G401 (cell line): ENCODE data around the gene PCBP3. TPM values are rescaled to one million over a fixed set of nuclear protein-coding genes. Genes with fewer than 3 reads are reported as not detected.

Experiments used
- DNase-seq: peaks from one replicate; pipeline ENCODE4 v3.0.0-alpha.2; 2015; ENCODE audit warnings: low spot score
- in situ Hi-C: cut with HindIII; loops from 2 replicates; pipeline ENCODE4 v1.10.0; 2016; ENCODE audit warnings: low sequenced_read_pairs, mixed read lengths
- total RNA-seq: library from RNA; depleted of rRNA; stranded (reverse); fragments of >200 nt; shearing (Covaris generic); gene quantifications from 2 replicates; pipeline ENCODE4 v1.2.3, GENCODE V29; 2014

PCBP3 gene
- total RNA-seq, 1 experiment from 2014 or later, result 1.7 TPM

GRCh38 chr21:45630876-45631275 lies 12.6 kb upstream of the PCBP3 start:
- no peak for DNase-seq
- in situ Hi-C loops, result no loop called here

- in situ Hi-C loops, result no loop called here
These were observed 12.0 kb upstream of the PCBP3 start for GRCh38 chr21:45631540-45631939.

GRCh38 chr21:45632160-45632559 lies 11.4 kb upstream of the PCBP3 start:
- in situ Hi-C loops, result no loop called here
- DNase-seq, result no peak

More at GRCh38 chr21:45631540-45631939, 12.0 kb upstream of the PCBP3 start:
- DNase-seq, result peak; percentile 40

GRCh38 chr21:45632637-45633251 lies 10.8 kb upstream of the PCBP3 start:
- DNase-seq, result no peak
- in situ Hi-C loops, result no loop called here

GRCh38 chr21:45634511-45635183 lies 8.9 kb upstream of the PCBP3 start:
- in situ Hi-C loops, result no loop called here
- no peak for DNase-seq

- in situ Hi-C loops, result no loop called here
- DNase-seq, result no peak
These were observed 8.0 kb upstream of the PCBP3 start for GRCh38 chr21:45635271-45636151.

- no peak for DNase-seq
- in situ Hi-C loops, result no loop called here
These were observed 7.1 kb upstream of the PCBP3 start for GRCh38 chr21:45636459-45636858.

- in situ Hi-C loops, result no loop called here
- DNase-seq, result no peak
These were observed 6.4 kb upstream of the PCBP3 start for GRCh38 chr21:45636951-45637646.

- in situ Hi-C loops, result no loop called here
- no peak for DNase-seq
These were observed 5.6 kb upstream of the PCBP3 start for GRCh38 chr21:45637883-45638282.

GRCh38 chr21:45638707-45639106 lies 4.8 kb upstream of the PCBP3 start:
- DNase-seq, result peak; percentile 51
- in situ Hi-C loops, result no loop called here

- in situ Hi-C loops, result no loop called here
- DNase-seq, result peak; percentile 32
These were observed 4.1 kb upstream of the PCBP3 start for GRCh38 chr21:45639206-45640000.

- in situ Hi-C loops, result no loop called here
- peak; percentile 61 for DNase-seq
These were observed 3.3 kb upstream of the PCBP3 start for GRCh38 chr21:45640001-45640887.

- in situ Hi-C loops, result no loop called here
- DNase-seq, result no peak
These were observed 2.5 kb upstream of the PCBP3 start for GRCh38 chr21:45640888-45641479.

- in situ Hi-C loops, result no loop called here
- DNase-seq, result no peak
These were observed 2.0 kb upstream of the PCBP3 start for GRCh38 chr21:45641480-45642035.

- DNase-seq, result no peak
- in situ Hi-C loops, result no loop called here
These were observed 1.3 kb upstream of the PCBP3 start for GRCh38 chr21:45642122-45642813.

- in situ Hi-C loops, result no loop called here
- DNase-seq, result peak; percentile 54
These were observed 749 bp downstream of the PCBP3 start for GRCh38 chr21:45644041-45644906.
